ENCODE results near the gene IGSF21.
"Not testable (repeated sequence)": the region's sequence is repeated elsewhere in the genome, so short reads cannot be mapped to it uniquely, and the experiment has no call there.

IGSF21 gene

GRCh38 chr1:18147672-18148071 lies 40.1 kb downstream of the IGSF21 start:
- DNase-seq, result no peak

GRCh38 chr1:18148461-18148860 lies 40.9 kb downstream of the IGSF21 start:
- no peak for DNase-seq

- no peak for DNase-seq
Observed at GRCh38 chr1:18149027-18149641, 41.5 kb downstream of the IGSF21 start.

- DNase-seq, result no peak
Observed at GRCh38 chr1:18151436-18152122, 44.0 kb downstream of the IGSF21 start.

GRCh38 chr1:18154430-18155194 lies 47.0 kb downstream of the IGSF21 start:
- DNase-seq, result no peak

GRCh38 chr1:18155881-18156385 lies 48.3 kb downstream of the IGSF21 start:
- no peak for DNase-seq

- DNase-seq, result no peak
Observed at GRCh38 chr1:18157352-18157751, 49.8 kb downstream of the IGSF21 start.

GRCh38 chr1:18157968-18158367 lies 50.4 kb downstream of the IGSF21 start:
- no peak for DNase-seq

GRCh38 chr1:18158714-18159113 lies 51.1 kb downstream of the IGSF21 start:
- no peak for DNase-seq

- DNase-seq, result no peak
Observed at GRCh38 chr1:18160290-18160942, 52.8 kb downstream of the IGSF21 start.

GRCh38 chr1:18161690-18162089 lies 54.1 kb downstream of the IGSF21 start:
- no peak for DNase-seq

- DNase-seq, result not testable (repeated sequence)
Observed at GRCh38 chr1:18165640-18166039, 58.0 kb downstream of the IGSF21 start.

GRCh38 chr1:18166341-18166740 lies 58.7 kb downstream of the IGSF21 start:
- no peak for DNase-seq

- no peak for DNase-seq
Observed at GRCh38 chr1:18166929-18167328, 59.3 kb downstream of the IGSF21 start.

- DNase-seq, result no peak
Observed at GRCh38 chr1:18170444-18170843, 62.8 kb downstream of the IGSF21 start.

GRCh38 chr1:18174037-18174436 lies 66.4 kb downstream of the IGSF21 start:
- DNase-seq, result no peak

- DNase-seq, result no peak
Observed at GRCh38 chr1:18175051-18175450, 67.5 kb downstream of the IGSF21 start.

- no peak for DNase-seq
Observed at GRCh38 chr1:18175530-18176377, 68.2 kb downstream of the IGSF21 start.

- no peak for DNase-seq
Observed at GRCh38 chr1:18176619-18177018, 69.0 kb downstream of the IGSF21 start.

GRCh38 chr1:18178111-18178510 lies 70.5 kb downstream of the IGSF21 start:
- no peak for DNase-seq

- DNase-seq, result no peak
Observed at GRCh38 chr1:18179009-18179408, 71.4 kb downstream of the IGSF21 start.
